Measurements from ENCODE around the gene LAMA1. TPM values are rescaled to one million over a fixed set of nuclear protein-coding genes. Genes with fewer than 3 reads are reported as not detected.

Gene LAMA1
- total and polyA plus RNA-seq, 2 of the 8 experiments (the other 6 are each of a cell fraction or from before 2014, with no cell fraction given): 30.4 to 48.7 TPM

DNA sequence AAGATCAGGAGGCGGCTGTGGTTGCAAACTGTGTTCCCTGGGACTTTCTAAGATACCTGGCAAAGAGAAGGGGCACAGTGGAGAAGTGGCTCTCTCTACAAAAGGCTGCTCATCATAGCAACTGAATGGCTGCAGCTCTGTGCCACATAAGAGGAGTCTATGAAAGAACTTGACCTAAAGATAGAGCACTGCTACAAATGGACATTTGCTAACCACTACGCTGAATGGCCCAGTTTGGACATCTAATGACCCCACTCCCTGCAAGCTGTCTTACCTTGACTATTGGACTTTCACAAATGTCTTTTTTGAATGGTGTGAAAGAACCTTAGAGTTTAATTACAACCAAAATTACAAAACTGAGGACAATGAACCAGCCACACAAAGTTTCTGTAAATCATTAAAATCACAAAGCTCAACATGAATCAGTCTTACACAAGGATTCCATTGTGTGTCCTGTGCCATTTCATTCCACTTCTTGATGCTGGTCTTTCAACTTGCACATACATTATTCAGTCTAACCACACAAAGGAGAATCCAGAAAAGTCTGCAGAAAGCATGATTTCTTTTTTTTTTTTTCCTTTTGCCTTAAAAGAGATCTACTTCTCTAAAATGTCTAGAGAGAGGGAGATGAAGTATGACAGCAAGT, 154.0 kb downstream of the LAMA1 start:
- Histone ChIP-seq H2BK12ac (ENCODE audit: low read depth, low read length) (no peak overlapping the region), H3K4ac (replicated peaks; ENCODE audit: insufficient read length, low read depth, low read length) (no peak overlapping the region), H2AK5ac (ENCODE audit: low read depth, low read length) (no peak overlapping the region), H3K4me3 (ENCODE audit: extremely low read depth in 1 of 4, insufficient read depth in 2 of 4, low read depth in 3 of 4, low read length in 4 of 4) (no peak overlapping the region), H3K56ac (replicated peaks; ENCODE audit: insufficient read length, low read depth, low read length) (no peak overlapping the region), H3K14ac (ENCODE audit: insufficient read length) (no peak overlapping the region), H3K4me1 (replicated peaks in 1 of 4; ENCODE audit: control insufficient read depth in 3 of 4, insufficient read depth in 4 of 4, low read length in 3 of 4) (no peaks in the 10 kb centered on the region), H3K27me3 (replicated peaks in 1 of 4; ENCODE audit: control insufficient read depth in 3 of 4, extremely low read depth in 1 of 4, insufficient read depth in 3 of 4, low read length in 3 of 4) (no peaks in the 10 kb centered on the region), H2BK15ac (ENCODE audit: low read length) (no peak overlapping the region), H4K91ac (replicated peaks; ENCODE audit: insufficient read length, low read length) (no peak overlapping the region), H3K18ac (ENCODE audit: extremely low read depth, low read length) (no peak overlapping the region), H4K5ac (ENCODE audit: insufficient read length, low read depth, low read length) (no peak overlapping the region), H3K79me1 (ENCODE audit: low read depth, low read length) (no peaks in the 10 kb centered on the region), H2AFZ (ENCODE audit: low read length) (no peak overlapping the region), H3K4me2 (ENCODE audit: insufficient read depth in 1 of 2, low read depth in 2 of 2, low read length in 2 of 2) (no peak overlapping the region), H2BK120ac (replicated peaks; ENCODE audit: low read depth, low read length) (no peak overlapping the region), H3K23me2 (ENCODE audit: low read depth, low read length) (no peaks in the 10 kb centered on the region), H3K27ac (ENCODE audit: low read depth, low read length) (no peak overlapping the region), H2BK20ac (ENCODE audit: low read length) (no peak overlapping the region), H2BK5ac (ENCODE audit: low read depth, low read length) (no peak overlapping the region), H3K23ac (ENCODE audit: insufficient read length) (no peak overlapping the region), H4K20me1 (replicated peaks in 1 of 2; ENCODE audit: control insufficient read depth in 1 of 2, insufficient read depth in 2 of 2, low read length in 2 of 2) (peaks cover 2 to 4% of the 10 kb centered on the region in 2 experiments), H3K36me3 (ENCODE audit: control insufficient read depth in 2 of 4, insufficient read depth in 4 of 4, low read length in 3 of 4) (peaks cover 7 to 41% (median 28%) of the 10 kb centered on the region in 4 experiments), H3K9me3 (ENCODE audit: insufficient read depth in 2 of 2, low read depth in 1 of 2, low read length in 1 of 2) (0 out of 4 replicates have a peak, but pooled peaks cover 0 to 10% of the 10 kb centered on the region in 2 experiments), H3K79me2 (ENCODE audit: control insufficient read depth in 1 of 2, insufficient read depth in 2 of 2, low read length in 2 of 2) (no peaks in the 10 kb centered on the region), H3K9ac (replicated peaks in 1 of 4; ENCODE audit: extremely low read depth in 1 of 4, low read depth in 3 of 4, low read length in 3 of 4) (no peak overlapping the region), H4K8ac (ENCODE audit: extremely low read depth, insufficient read depth, low read length) (no peak overlapping the region)
- ChIA-PET POLR2A (ENCODE audit: partially characterized antibody) (no interaction called here), CTCF (ENCODE audit: partially characterized antibody) (interaction anchor here (0.6 to 0.7 kb wide), 2 partner anchors 44 to 163 kb away, joined by 3 read pairs; no protein-coding TSS in a partner anchor)
- TF ChIP-seq SP4 (IDR thresholded peaks at IDR 0.05; ENCODE audit: low read length) (no peak), ZNF274 (IDR thresholded peaks at IDR 0.05; ENCODE audit: borderline replicate concordance, extremely low read depth, low read length) (no peak), POLR2A (IDR thresholded peaks at IDR 0.05; ENCODE audit: control extremely low read depth in 1 of 2, low read depth in 2 of 2, low read length in 2 of 2) (no peak), HDAC6 (IDR thresholded peaks at IDR 0.05; ENCODE audit: low read depth, low read length) (no peak), SP1 (IDR thresholded peaks at IDR 0.05; ENCODE audit: low read depth, low read length) (no peak), CTBP2 (IDR thresholded peaks at IDR 0.05; ENCODE audit: borderline replicate concordance, insufficient read depth, insufficient read length, low read length) (no peak), SIRT6 (IDR thresholded peaks at IDR 0.05; ENCODE audit: low read length) (no peak), KDM4A (IDR thresholded peaks at IDR 0.05; ENCODE audit: low read depth, low read length, severe bottlenecking) (no peak), TBP (IDR thresholded peaks at IDR 0.05; ENCODE audit: low read depth, low read length) (no peak), FOSL1 (IDR thresholded peaks at IDR 0.05; ENCODE audit: insufficient read depth, low read depth, low read length) (no peak), HDAC2 (IDR thresholded peaks at IDR 0.05; ENCODE audit: borderline replicate concordance in 1 of 2, low read depth in 2 of 2, low read length in 2 of 2) (no peak), RXRA (IDR thresholded peaks at IDR 0.05; ENCODE audit: insufficient read depth, low read depth, low read length) (no peak)
- DNase-seq (ENCODE audit: low read depth in 1 of 2, low spot score in 2 of 2): no peak
- WGBS, 2 experiments (ENCODE audit: extremely low coverage in 1 of 2, insufficient coverage in 1 of 2, insufficient read length in 1 of 2, insufficient replicate concordance in 2 of 2, low coverage in 1 of 2, low lambda C conversion rate in 2 of 2, missing lambda C conversion rate in 1 of 2): 92% methylated on average over 2 of the region's 2 CpGs; no CpG with 5 or more reads in 1 of the 2 experiments
- no peak for FAIRE-seq

All from H1 (cell line).